MM.1S (cell line): Measurements from ENCODE around the gene SLC4A11.
A peak's percentile ranks its signal among the peaks of the same experiment; 100 is the strongest.
"Not testable (repeated sequence)": the region's sequence is repeated elsewhere in the genome, so short reads cannot be mapped to it uniquely, and the experiment has no call there.

ENCODE experiments used
- DNase-seq: peaks from one replicate; pipeline ENCODE4 v3.0.0-alpha.2; 2015
- H2AFZ ChIP-seq: fragments of 300-600 bp; sonication (generic); 2 replicates; pipeline ENCODE4 v1.6.0; 2016; ENCODE audit warnings: antibody characterized with exemption, low read length
- H3F3A ChIP-seq: fragments of 300-600 bp; sonication (generic); 2 replicates; pipeline ENCODE4 v1.6.1; 2016; ENCODE audit warnings: mild to moderate bottlenecking, antibody characterized with exemption, low read length, moderate library complexity, mixed read lengths; ENCODE audit not compliant: insufficient read depth
- H3K27ac ChIP-seq: fragments of 300-600 bp; sonication (generic); 2 replicates; pipeline ENCODE4 v1.5.1; 2016; ENCODE audit warnings: mild to moderate bottlenecking, low read length
- H3K27me3 ChIP-seq: fragments of 300-600 bp; sonication (generic); replicated peaks from 2 replicates; pipeline ENCODE4 v1.6.0; 2016; ENCODE audit warnings: low read length; ENCODE audit not compliant: insufficient read depth
- H3K36me3 ChIP-seq: fragments of 300-600 bp; sonication (generic); replicated peaks from 2 replicates; pipeline ENCODE4 v1.6.1; 2016; ENCODE audit warnings: mild to moderate bottlenecking, low read length, mixed read lengths; ENCODE audit not compliant: insufficient read depth
- H3K4me1 ChIP-seq: fragments of 300-600 bp; sonication (generic); 2 replicates; pipeline ENCODE4 v1.6.1; 2016; ENCODE audit warnings: low read length, mixed read lengths
- H3K4me2 ChIP-seq: fragments of 300-600 bp; sonication (generic); 2 replicates; pipeline ENCODE4 v1.6.0; 2016; ENCODE audit warnings: low read depth, low read length
- H3K4me3 ChIP-seq: fragments of 300-600 bp; sonication (generic); 2 replicates; pipeline ENCODE4 v1.5.1; 2016; ENCODE audit warnings: low read length, mixed read lengths
- H3K79me2 ChIP-seq: fragments of 300-600 bp; sonication (generic); 2 replicates; pipeline ENCODE4 v1.6.1; 2016; ENCODE audit warnings: mixed run types, low read length, mixed read lengths
- H3K9ac ChIP-seq: fragments of 300-600 bp; sonication (generic); 2 replicates; pipeline ENCODE4 v1.6.1; 2016; ENCODE audit warnings: low read length, mixed read lengths
- H3K9me2 ChIP-seq: fragments of 300-600 bp; sonication (generic); replicated peaks from 2 replicates; pipeline ENCODE4 v1.6.1; 2016; ENCODE audit warnings: mild to moderate bottlenecking, low read length, mixed read lengths; ENCODE audit not compliant: insufficient read depth
- H3K9me3 ChIP-seq: fragments of 300-600 bp; sonication (generic); replicated peaks from 2 replicates; pipeline ENCODE4 v1.6.1; 2016; ENCODE audit warnings: mild to moderate bottlenecking, low read length, mixed read lengths; ENCODE audit not compliant: insufficient read depth
- H4K20me1 ChIP-seq: fragments of 300-600 bp; sonication (generic); 2 replicates; pipeline ENCODE4 v1.6.1; 2016; ENCODE audit warnings: mild to moderate bottlenecking, low read length, moderate library complexity, mixed read lengths; ENCODE audit not compliant: insufficient read depth
- CTCF ChIP-seq: fragments of 300-600 bp; sonication (generic); IDR thresholded peaks from 2 replicates; pipeline ENCODE4 v1.5.1; 2016; ENCODE audit warnings: antibody characterized with exemption, low read length, mixed read lengths
- EZH2 ChIP-seq: fragments of 300-600 bp; sonication (generic); optimal IDR thresholded peaks from 2 replicates; pipeline ENCODE3; 2017; ENCODE audit warnings: low read depth, mild to moderate bottlenecking, antibody characterized with exemption, low read length, mixed read lengths
- EZH2phosphoT487 ChIP-seq: fragments of 300-600 bp; sonication (generic); IDR thresholded peaks from 2 replicates; pipeline ENCODE4 v1.6.1; 2018; ENCODE audit warnings: antibody characterized with exemption, low read length

The SLC4A11 gene

GRCh38 chr20:3222635-3223600 lies 16.1 kb downstream of the SLC4A11 start:
- Histone ChIP-seq H3K79me2 (no peaks in the 10 kb centered on the region), H3K9me3 (no peaks in the 10 kb centered on the region), H4K20me1 (no peaks in the 10 kb centered on the region), H3K4me2 (no peak overlapping the region), H3K9ac (no peak overlapping the region), H3K4me3 (no peak overlapping the region), H3K9me2 (no peaks in the 10 kb centered on the region), H3K27me3 (no peaks in the 10 kb centered on the region), H3K36me3 (no peaks in the 10 kb centered on the region), H2AFZ (no peak overlapping the region), H3F3A (no peaks in the 10 kb centered on the region), H3K4me1 (no peaks in the 10 kb centered on the region), H3K27ac (no peak overlapping the region)
- DNase-seq = no peak
- TF ChIP-seq EZH2phosphoT487 = no peak
- no peak for TF ChIP-seq EZH2
- TF ChIP-seq CTCF = no peak

- DNase-seq = no peak
- no peak overlapping the region for H2AFZ ChIP-seq
- H4K20me1 ChIP-seq = no peaks in the 10 kb centered on the region
- H3K9ac ChIP-seq = no peak overlapping the region
- H3K36me3 ChIP-seq = no peaks in the 10 kb centered on the region
- no peaks in the 10 kb centered on the region for H3K4me1 ChIP-seq
- no peak overlapping the region for H3K27ac ChIP-seq
- H3K27me3 ChIP-seq = no peaks in the 10 kb centered on the region
- TF ChIP-seq EZH2 = no peak
- TF ChIP-seq EZH2phosphoT487 = no peak
- TF ChIP-seq CTCF = no peak
- H3K9me3 ChIP-seq = no peaks in the 10 kb centered on the region
- no peaks in the 10 kb centered on the region for H3F3A ChIP-seq
- no peaks in the 10 kb centered on the region for H3K9me2 ChIP-seq
- no peak overlapping the region for H3K4me3 ChIP-seq
- H3K4me2 ChIP-seq = no peak overlapping the region
- no peaks in the 10 kb centered on the region for H3K79me2 ChIP-seq
Observed at GRCh38 chr20:3221398-3222226, 17.4 kb downstream of the SLC4A11 start.

- Histone ChIP-seq H3K27me3 (no peaks in the 10 kb centered on the region), H3K4me2 (no peak overlapping the region), H2AFZ (no peak overlapping the region), H3F3A (no peaks in the 10 kb centered on the region), H3K27ac (no peak overlapping the region), H3K4me3 (no peak overlapping the region), H3K9me3 (no peaks in the 10 kb centered on the region), H3K4me1 (no peaks in the 10 kb centered on the region), H4K20me1 (no peaks in the 10 kb centered on the region), H3K9ac (no peak overlapping the region), H3K79me2 (no peaks in the 10 kb centered on the region), H3K36me3 (no peaks in the 10 kb centered on the region), H3K9me2 (no peaks in the 10 kb centered on the region)
- peak; percentile 48 for DNase-seq
- TF ChIP-seq CTCF (peak; percentile 92), EZH2 (no peak)
Observed at GRCh38 chr20:3218307-3218988, 20.5 kb downstream of the SLC4A11 start.

GRCh38 chr20:3215359-3215917 lies 23.6 kb downstream of the SLC4A11 start:
- not testable (repeated sequence) for H3K9me3 ChIP-seq, H3F3A ChIP-seq, H3K27ac ChIP-seq, H3K4me2 ChIP-seq, H3K36me3 ChIP-seq, H3K4me3 ChIP-seq, H3K9ac ChIP-seq, DNase-seq, H3K9me2 ChIP-seq, H3K27me3 ChIP-seq, H2AFZ ChIP-seq, H4K20me1 ChIP-seq, H3K4me1 ChIP-seq
- peaks cover 16% of the 10 kb centered on the region for H3K79me2 ChIP-seq
